ENCODE data around the gene FRMPD1.

GRCh38 chr9:37650873-37651768 lies at the start of gene FRMPD1:
- TF ChIP-seq POLR2A (IDR thresholded peaks at IDR 0.05) (no peak), CTCF (IDR thresholded peaks at IDR 0.05) (peak in 2 of 7 experiments; percentile 49 to 56)
